Measurements from ENCODE around the gene BAHD1.

- TF ChIP-seq, protein P1, sequence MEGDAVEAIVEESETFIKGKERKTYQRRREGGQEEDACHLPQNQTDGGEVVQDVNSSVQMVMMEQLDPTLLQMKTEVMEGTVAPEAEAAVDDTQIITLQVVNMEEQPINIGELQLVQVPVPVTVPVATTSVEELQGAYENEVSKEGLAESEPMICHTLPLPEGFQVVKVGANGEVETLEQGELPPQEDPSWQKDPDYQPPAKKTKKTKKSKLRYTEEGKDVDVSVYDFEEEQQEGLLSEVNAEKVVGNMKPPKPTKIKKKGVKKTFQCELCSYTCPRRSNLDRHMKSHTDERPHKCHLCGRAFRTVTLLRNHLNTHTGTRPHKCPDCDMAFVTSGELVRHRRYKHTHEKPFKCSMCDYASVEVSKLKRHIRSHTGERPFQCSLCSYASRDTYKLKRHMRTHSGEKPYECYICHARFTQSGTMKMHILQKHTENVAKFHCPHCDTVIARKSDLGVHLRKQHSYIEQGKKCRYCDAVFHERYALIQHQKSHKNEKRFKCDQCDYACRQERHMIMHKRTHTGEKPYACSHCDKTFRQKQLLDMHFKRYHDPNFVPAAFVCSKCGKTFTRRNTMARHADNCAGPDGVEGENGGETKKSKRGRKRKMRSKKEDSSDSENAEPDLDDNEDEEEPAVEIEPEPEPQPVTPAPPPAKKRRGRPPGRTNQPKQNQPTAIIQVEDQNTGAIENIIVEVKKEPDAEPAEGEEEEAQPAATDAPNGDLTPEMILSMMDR (IDR thresholded peaks at IDR 0.05), result no peak
- TF ChIP-seq POLR2AphosphoS5 (IDR thresholded peaks at IDR 0.05; ENCODE audit: low read depth, low read length) (no peak), REST (IDR thresholded peaks at IDR 0.05; ENCODE audit: insufficient read depth in 1 of 2, low read depth in 2 of 2, low read length in 1 of 2) (no peak), SIN3A (IDR thresholded peaks at IDR 0.05; ENCODE audit: borderline replicate concordance, insufficient read depth, low read depth, low read length) (no peak), TCF7L2 (IDR thresholded peaks at IDR 0.05; ENCODE audit: low read depth, low read length) (no peak)
Observed at GRCh38 chr15:40428185-40428584, 12.6 kb upstream of the BAHD1 start.

Data from Panc1 (cell line).